Stomach (tissue), 9 donors: ENCODE measurements around the gene BLID. TPM values are rescaled to one million over a fixed set of nuclear protein-coding genes. Genes with fewer than 3 reads are reported as not detected.

Source experiments
- DNase-seq, 2 donors: peaks; one replicate each; pipeline versions ENCODE4 v3.0.0 to v3.0.0-alpha.2; 2013 to 2019
- H3K27ac ChIP-seq, 5 donors: fragments of 200-600 bp in 4 of 5; sonication (generic) in 4 of 5; one replicate each; pipeline ENCODE4 v1.5.1; 2013 to 2019; ENCODE audit warnings: mild to moderate bottlenecking in 1 of 5, moderate library complexity in 1 of 5
- H3K27me3 ChIP-seq, 3 donors: fragments of 200-600 bp; sonication (generic); one replicate each; pipeline ENCODE4 v1.5.1; 2017 to 2019; ENCODE audit warnings: mixed run types in 1 of 3
- H3K36me3 ChIP-seq, 4 donors: fragments of 200-600 bp; sonication (generic); 1 replicate in 3 of 4; 2 replicates in 1 of 4; pipeline ENCODE4 v1.5.1; 2016 to 2019
- H3K4me1 ChIP-seq, 4 donors: fragments of 200-600 bp; sonication (generic); one replicate each; pipeline ENCODE4 v1.5.1; 2016 to 2019
- H3K4me3 ChIP-seq, 4 donors: fragments of 200-600 bp; sonication (generic) in 3 of 4; one replicate each; pipeline ENCODE4 v1.5.1; 2016 to 2019; ENCODE audit warnings: mild to moderate bottlenecking in 1 of 4
- H3K9me3 ChIP-seq, 4 donors: fragments of 200-600 bp; sonication (generic); one replicate each; pipeline ENCODE4 v1.5.1; 2016 to 2019
- CTCF ChIP-seq, 7 experiments: fragments of 450-650 bp in 4 of 7; fragments of 200-600 bp in 3 of 7; sonication (generic) in 3 of 7; IDR thresholded peaks; one replicate each; pipeline ENCODE4 v1.5.1; 2016 to 2019; ENCODE audit warnings: antibody characterized with exemption in 7 of 7, control low read depth in 2 of 7, mild to moderate bottlenecking in 1 of 7
- EP300 ChIP-seq: sonication (generic); formaldehyde crosslinking; IDR thresholded peaks from one replicate; pipeline ENCODE4 v1.6.1; 2017; ENCODE audit warnings: antibody characterized with exemption
- POLR2A ChIP-seq, 4 donors: fragments of 450-650 bp; IDR thresholded peaks; one replicate each; pipeline ENCODE4 v1.6.1; 2016; ENCODE audit warnings: antibody characterized with exemption in 4 of 4, control low read depth in 2 of 4, mild to moderate bottlenecking in 1 of 4, moderate library complexity in 1 of 4
- POLR2AphosphoS5 ChIP-seq, 3 donors: sonication (generic); formaldehyde crosslinking; IDR thresholded peaks; one replicate each; pipeline ENCODE4 v1.6.1; 2016; ENCODE audit warnings: antibody characterized with exemption in 3 of 3
- WGBS, 5 donors: extraction: QIAGEN DNeasy Blood & Tissue Kit in 3 of 5; methylation state at CpG; one replicate each; pipeline versions ENCODE4 v1.1.5 to v1.1.7; 2013 to 2018; 5-methylcytosine and 5-hydroxymethylcytosine counted together
- intact Hi-C: fragments of 100-400 bp; cut with DNase I; formaldehyde crosslinking; loops from one replicate; pipeline ENCODE4 v1.15.1; 2023; ENCODE audit warnings: low total_unique reads
- polyA plus RNA-seq, 3 donors: library from polyadenylated mRNA; stranded (reverse); fragments of 200-250 nt; gene quantifications; one replicate each; pipeline ENCODE4 v1.2.3, GENCODE V29; 2013
- total RNA-seq, 5 donors: library from RNA; depleted of rRNA; stranded (reverse); fragments of >200 nt; gene quantifications; one replicate each; pipeline versions ENCODE4 v1.1.0 to v1.2.3, GENCODE V29; 2014 to 2016
- donor health status: healthy with polysubstance abuse.
- donor health status: Bipolar disorder and iron deficiency.
- donor health status: healthy.

The BLID gene
- total and polyA plus RNA-seq, 8 donors, result 3.1 TPM; not detected in 7

GRCh38 chr11:122155765-122156527, 39.9 kb upstream of the BLID start:
- TF ChIP-seq POLR2A (IDR thresholded peaks at IDR 0.05) (no peak), CTCF (IDR thresholded peaks at IDR 0.05) (no peak), POLR2AphosphoS5 (IDR thresholded peaks at IDR 0.05) (no peak), EP300 (no peak)
- intact Hi-C loops, result no loop called here
- peak overlapping the region in 4 of 5 donors; percentile 10 to 83 (median 56) for H3K27ac ChIP-seq
- peak overlapping the region in 2 of 4 donors; percentile 16 to 30 for H3K4me3 ChIP-seq
- H3K27me3 ChIP-seq, result no peaks in the 10 kb centered on the region
- no peak for DNase-seq
- H3K9me3 ChIP-seq, result no peaks in the 10 kb centered on the region
- H3K36me3 ChIP-seq, result no peaks in the 10 kb centered on the region
- WGBS, 5 donors, result 80 to 91% (median 89%) methylated on average over 14 of the region's 14 CpGs
- H3K4me1 ChIP-seq, result peaks cover 0 to 41% (median 11%) of the 10 kb centered on the region in 4 donors

- no peak for DNase-seq
- Histone ChIP-seq H3K36me3 (no peaks in the 10 kb centered on the region), H3K9me3 (no peaks in the 10 kb centered on the region), H3K4me1 (peaks cover 0 to 41% (median 11%) of the 10 kb centered on the region in 4 donors), H3K27ac (no peak overlapping the region), H3K4me3 (no peak overlapping the region), H3K27me3 (no peaks in the 10 kb centered on the region)
- WGBS, 5 donors, result 79 to 97% (median 92%) methylated on average over 1 of the region's 1 CpG
- TF ChIP-seq POLR2A (IDR thresholded peaks at IDR 0.05), result no peak
- no peak for TF ChIP-seq EP300
- TF ChIP-seq POLR2AphosphoS5 (IDR thresholded peaks at IDR 0.05), result no peak
- no peak for TF ChIP-seq CTCF (IDR thresholded peaks at IDR 0.05)
- intact Hi-C loops, result no loop called here
Measured at GRCh38 chr11:122154994-122155393, 39.0 kb upstream of the BLID start.

- 80 to 83% (median 81%) methylated on average over 6 of the region's 6 CpGs for WGBS, 5 donors
- H3K9me3 ChIP-seq, result no peaks in the 10 kb centered on the region
- no peak for TF ChIP-seq EP300
- no peak for TF ChIP-seq POLR2AphosphoS5 (IDR thresholded peaks at IDR 0.05)
- no peak for TF ChIP-seq POLR2A (IDR thresholded peaks at IDR 0.05)
- no peak for TF ChIP-seq CTCF (IDR thresholded peaks at IDR 0.05)
- H3K27ac ChIP-seq, result no peak overlapping the region
- H3K27me3 ChIP-seq, result no peaks in the 10 kb centered on the region
- no peak overlapping the region for H3K4me3 ChIP-seq
- intact Hi-C loops, result no loop called here
- H3K36me3 ChIP-seq, result no peaks in the 10 kb centered on the region
- H3K4me1 ChIP-seq, result peaks cover 0 to 35% (median 13%) of the 10 kb centered on the region in 4 donors
- no peak for DNase-seq
Measured at GRCh38 chr11:122154227-122154626, 38.2 kb upstream of the BLID start.

GRCh38 chr11:122153746-122154145, 37.7 kb upstream of the BLID start:
- Histone ChIP-seq H3K27ac (no peak overlapping the region), H3K9me3 (no peaks in the 10 kb centered on the region), H3K27me3 (no peaks in the 10 kb centered on the region), H3K4me3 (no peak overlapping the region), H3K36me3 (no peaks in the 10 kb centered on the region), H3K4me1 (peaks cover 0 to 30% (median 13%) of the 10 kb centered on the region in 4 donors)
- no peak for TF ChIP-seq POLR2A (IDR thresholded peaks at IDR 0.05)
- TF ChIP-seq POLR2AphosphoS5 (IDR thresholded peaks at IDR 0.05), result no peak
- TF ChIP-seq CTCF (IDR thresholded peaks at IDR 0.05), result no peak
- TF ChIP-seq EP300, result no peak
- intact Hi-C loops, result no loop called here
- 57 to 71% (median 68%) methylated on average over 2 of the region's 2 CpGs for WGBS, 5 donors
- no peak for DNase-seq
